ENCODE data around the gene CDH4. TPM values are rescaled to one million over a fixed set of nuclear protein-coding genes. Genes with fewer than 3 reads are reported as not detected.

Gene CDH4
- polyA plus RNA-seq, 1 donor (not counting 4 experiments of a cell fraction or from before 2014, with no cell fraction given): 2.2 TPM

- Histone ChIP-seq H3K9ac (ENCODE audit: control insufficient read depth, extremely low read depth, insufficient read depth, low read length) (no peak overlapping the region), H3K4me2 (ENCODE audit: control insufficient read depth, extremely low read depth, insufficient read depth, low read depth, low read length) (no peak overlapping the region), H3K27me3 (ENCODE audit: control insufficient read depth, extremely low read depth, insufficient read depth, low read length) (peaks cover under 1% of the 10 kb centered on the region), H2AFZ (ENCODE audit: control insufficient read depth, low read length) (no peak overlapping the region), H4K20me1 (ENCODE audit: control insufficient read depth, extremely low read depth, insufficient read depth, low read length) (peaks cover 2% of the 10 kb centered on the region), H3K9me1 (ENCODE audit: control insufficient read depth, extremely low read depth, insufficient read depth, low read length) (no peaks in the 10 kb centered on the region), H3K79me2 (ENCODE audit: control insufficient read depth, insufficient read depth, low read length) (no peaks in the 10 kb centered on the region), H3K9me3 (ENCODE audit: control insufficient read depth, low read depth, low read length) (no peaks in the 10 kb centered on the region), H3K36me3 (ENCODE audit: control insufficient read depth in 2 of 2, extremely low read depth in 1 of 2, insufficient read depth in 2 of 2, low read length in 2 of 2) (no peaks in the 10 kb centered on the region), H3K4me1 (ENCODE audit: control insufficient read depth, extremely low read depth, insufficient read depth, low read length) (no peaks in the 10 kb centered on the region), H3K4me3 (ENCODE audit: control insufficient read depth in 2 of 3, extremely low read depth in 1 of 3, insufficient read depth in 2 of 3, low read depth in 1 of 3, low read length in 3 of 3) (no peak overlapping the region), H3K27ac (ENCODE audit: control insufficient read depth, insufficient read depth, low read length) (no peak overlapping the region)
- no peak for DNase-seq (ENCODE audit: low read depth, low spot score)
- FAIRE-seq: no peak
- dilution Hi-C loops (cut with MboI; ENCODE audit: extremely low pct_ligation_motif_present, low sequenced_read_pairs): no loop called here
- TF ChIP-seq CTCF (optimal IDR thresholded peaks at IDR 0.05 in 1 of 3, IDR thresholded peaks at IDR 0.05 in 1 of 3, conservative IDR thresholded peaks at IDR 0.05 in 1 of 3; ENCODE audit: extremely low read depth in 1 of 3, insufficient read depth in 2 of 3, low read length in 3 of 3) (no peak), EZH2 (IDR thresholded peaks at IDR 0.05; ENCODE audit: low read length) (no peak)
Observed at GRCh38 chr20:61903575-61904340, 651.7 kb downstream of the CDH4 start.

- H3K27me3 ChIP-seq (ENCODE audit: control insufficient read depth, extremely low read depth, insufficient read depth, low read length): no peaks in the 10 kb centered on the region
- no peak for TF ChIP-seq CTCF (optimal IDR thresholded peaks at IDR 0.05 in 1 of 3, IDR thresholded peaks at IDR 0.05 in 1 of 3, conservative IDR thresholded peaks at IDR 0.05 in 1 of 3; ENCODE audit: extremely low read depth in 1 of 3, insufficient read depth in 2 of 3, low read length in 3 of 3)
- TF ChIP-seq EZH2 (IDR thresholded peaks at IDR 0.05; ENCODE audit: low read length): no peak
- no peak overlapping the region for H3K4me2 ChIP-seq (ENCODE audit: control insufficient read depth, extremely low read depth, insufficient read depth, low read depth, low read length)
- dilution Hi-C loops (cut with MboI; ENCODE audit: extremely low pct_ligation_motif_present, low sequenced_read_pairs): no loop called here
- no peak overlapping the region for H3K4me3 ChIP-seq (ENCODE audit: control insufficient read depth in 2 of 3, extremely low read depth in 1 of 3, insufficient read depth in 2 of 3, low read depth in 1 of 3, low read length in 3 of 3)
- FAIRE-seq (no peak), DNase-seq (ENCODE audit: low read depth, low spot score) (no peak)
- H3K9me3 ChIP-seq (ENCODE audit: control insufficient read depth, low read depth, low read length): no peaks in the 10 kb centered on the region
- no peaks in the 10 kb centered on the region for H3K4me1 ChIP-seq (ENCODE audit: control insufficient read depth, extremely low read depth, insufficient read depth, low read length)
- H3K9me1 ChIP-seq (ENCODE audit: control insufficient read depth, extremely low read depth, insufficient read depth, low read length): no peaks in the 10 kb centered on the region
- H3K9ac ChIP-seq (ENCODE audit: control insufficient read depth, extremely low read depth, insufficient read depth, low read length): no peak overlapping the region
- H3K36me3 ChIP-seq (ENCODE audit: control insufficient read depth in 2 of 2, extremely low read depth in 1 of 2, insufficient read depth in 2 of 2, low read length in 2 of 2): no peaks in the 10 kb centered on the region
- H3K27ac ChIP-seq (ENCODE audit: control insufficient read depth, insufficient read depth, low read length): no peak overlapping the region
- H4K20me1 ChIP-seq (ENCODE audit: control insufficient read depth, extremely low read depth, insufficient read depth, low read length): peaks cover 2% of the 10 kb centered on the region
- H3K79me2 ChIP-seq (ENCODE audit: control insufficient read depth, insufficient read depth, low read length): no peaks in the 10 kb centered on the region
- no peak overlapping the region for H2AFZ ChIP-seq (ENCODE audit: control insufficient read depth, low read length)
Observed at GRCh38 chr20:61904456-61904855, 652.4 kb downstream of the CDH4 start.

Data from keratinocyte (primary cell).